OCI-LY7 (cell line): Measurements from ENCODE around the gene AEN.

Experiments
- EZH2phosphoT487 ChIP-seq: fragments of 200-600 bp; sonication (generic); IDR thresholded peaks from 2 replicates; pipeline ENCODE4 v1.6.1; 2018; ENCODE audit warnings: low read depth, borderline replicate concordance, mild to moderate bottlenecking, mixed run types, antibody characterized with exemption, low read length, moderate library complexity, mixed read lengths
- TF ChIP-seq, protein P1 (sequence below): fragments of 200-600 bp; sonication (generic); conservative IDR thresholded peaks from 2 replicates; pipeline ENCODE4 v1.5.1; 2014; ENCODE audit warnings: mild to moderate bottlenecking, antibody characterized with exemption, low read length, moderate library complexity, mixed read lengths

DNA sequence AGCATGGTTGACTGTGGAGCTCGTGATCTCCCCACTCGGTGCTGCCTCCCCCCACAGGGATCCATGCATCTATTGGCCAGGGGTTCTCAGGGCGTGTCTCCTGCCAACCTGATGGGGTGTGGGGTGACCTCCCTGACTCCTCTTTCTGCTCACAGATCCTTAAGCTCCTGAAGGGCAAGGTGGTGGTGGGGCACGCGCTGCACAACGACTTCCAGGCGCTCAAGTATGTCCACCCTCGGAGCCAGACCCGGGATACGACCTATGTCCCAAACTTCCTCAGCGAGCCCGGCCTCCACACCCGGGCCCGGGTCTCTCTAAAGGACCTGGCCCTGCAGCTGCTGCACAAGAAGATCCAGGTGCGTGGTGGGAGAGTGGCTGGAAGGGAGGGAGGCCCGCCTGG is 7.9 kb downstream of the AEN start:
- TF ChIP-seq, protein P1, sequence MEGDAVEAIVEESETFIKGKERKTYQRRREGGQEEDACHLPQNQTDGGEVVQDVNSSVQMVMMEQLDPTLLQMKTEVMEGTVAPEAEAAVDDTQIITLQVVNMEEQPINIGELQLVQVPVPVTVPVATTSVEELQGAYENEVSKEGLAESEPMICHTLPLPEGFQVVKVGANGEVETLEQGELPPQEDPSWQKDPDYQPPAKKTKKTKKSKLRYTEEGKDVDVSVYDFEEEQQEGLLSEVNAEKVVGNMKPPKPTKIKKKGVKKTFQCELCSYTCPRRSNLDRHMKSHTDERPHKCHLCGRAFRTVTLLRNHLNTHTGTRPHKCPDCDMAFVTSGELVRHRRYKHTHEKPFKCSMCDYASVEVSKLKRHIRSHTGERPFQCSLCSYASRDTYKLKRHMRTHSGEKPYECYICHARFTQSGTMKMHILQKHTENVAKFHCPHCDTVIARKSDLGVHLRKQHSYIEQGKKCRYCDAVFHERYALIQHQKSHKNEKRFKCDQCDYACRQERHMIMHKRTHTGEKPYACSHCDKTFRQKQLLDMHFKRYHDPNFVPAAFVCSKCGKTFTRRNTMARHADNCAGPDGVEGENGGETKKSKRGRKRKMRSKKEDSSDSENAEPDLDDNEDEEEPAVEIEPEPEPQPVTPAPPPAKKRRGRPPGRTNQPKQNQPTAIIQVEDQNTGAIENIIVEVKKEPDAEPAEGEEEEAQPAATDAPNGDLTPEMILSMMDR: no peak
- no peak for TF ChIP-seq EZH2phosphoT487
